ENCODE measurements around the gene CLN6.
"Not testable (repeated sequence)": the region's sequence is repeated elsewhere in the genome, so short reads cannot be mapped to it uniquely, and the experiment has no call there.

The CLN6 gene

GRCh38 chr15:68249058-68249713, 19.7 kb upstream of the CLN6 start:
- Histone ChIP-seq H3K27me3 (ENCODE audit: insufficient read depth, low read length) (no peaks in the 10 kb centered on the region), H3K36me3 (ENCODE audit: insufficient read depth, low read depth, low read length) (no peaks in the 10 kb centered on the region), H3K27ac (ENCODE audit: low read length) (no peak overlapping the region), H3K4me1 (ENCODE audit: insufficient read depth, low read length) (no peaks in the 10 kb centered on the region), H3K4me3 (ENCODE audit: low read length) (no peak overlapping the region), H3K9ac (ENCODE audit: low read depth, low read length) (no peak overlapping the region), H3K9me3 (ENCODE audit: insufficient read depth, low read depth, low read length) (peaks cover 5% of the 10 kb centered on the region)

GRCh38 chr15:68244235-68244634, 14.7 kb upstream of the CLN6 start:
- Histone ChIP-seq H3K9ac (ENCODE audit: low read depth, low read length) (no peak overlapping the region), H3K4me3 (ENCODE audit: low read length) (no peak overlapping the region), H3K9me3 (ENCODE audit: insufficient read depth, low read depth, low read length) (peaks cover 7% of the 10 kb centered on the region), H3K27ac (ENCODE audit: low read length) (no peak overlapping the region), H3K27me3 (ENCODE audit: insufficient read depth, low read length) (no peaks in the 10 kb centered on the region), H3K36me3 (ENCODE audit: insufficient read depth, low read depth, low read length) (no peaks in the 10 kb centered on the region), H3K4me1 (ENCODE audit: insufficient read depth, low read length) (no peaks in the 10 kb centered on the region)

GRCh38 chr15:68241088-68241935, 11.8 kb upstream of the CLN6 start:
- H3K4me3 ChIP-seq (ENCODE audit: low read length) = no peak overlapping the region
- H3K4me1 ChIP-seq (ENCODE audit: insufficient read depth, low read length) = no peaks in the 10 kb centered on the region
- no peak overlapping the region for H3K27ac ChIP-seq (ENCODE audit: low read length)
- no peak overlapping the region for H3K9ac ChIP-seq (ENCODE audit: low read depth, low read length)
- peaks cover 7% of the 10 kb centered on the region for H3K9me3 ChIP-seq (ENCODE audit: insufficient read depth, low read depth, low read length)
- H3K36me3 ChIP-seq (ENCODE audit: insufficient read depth, low read depth, low read length) = no peaks in the 10 kb centered on the region
- H3K27me3 ChIP-seq (ENCODE audit: insufficient read depth, low read length) = no peaks in the 10 kb centered on the region

- Histone ChIP-seq H3K4me3 (ENCODE audit: low read length) (no peak overlapping the region), H3K36me3 (ENCODE audit: insufficient read depth, low read depth, low read length) (no peaks in the 10 kb centered on the region), H3K9me3 (ENCODE audit: insufficient read depth, low read depth, low read length) (0 out of 2 replicates have a peak, but pooled peaks cover under 1% of the 10 kb centered on the region), H3K27ac (ENCODE audit: low read length) (no peak overlapping the region), H3K4me1 (ENCODE audit: insufficient read depth, low read length) (no peaks in the 10 kb centered on the region), H3K9ac (ENCODE audit: low read depth, low read length) (no peak overlapping the region), H3K27me3 (ENCODE audit: insufficient read depth, low read length) (no peaks in the 10 kb centered on the region)
Observed at GRCh38 chr15:68239025-68239424, 9.5 kb upstream of the CLN6 start.

GRCh38 chr15:68235022-68235421, 5.5 kb upstream of the CLN6 start:
- H3K27me3 ChIP-seq (ENCODE audit: insufficient read depth, low read length) = no peaks in the 10 kb centered on the region; the same call in 1 of the 2 replicates
- no peak overlapping the region for H3K9ac ChIP-seq (ENCODE audit: low read depth, low read length)
- no peak overlapping the region for H3K4me3 ChIP-seq (ENCODE audit: low read length)
- no peaks in the 10 kb centered on the region for H3K4me1 ChIP-seq (ENCODE audit: insufficient read depth, low read length)
- no peaks in the 10 kb centered on the region for H3K36me3 ChIP-seq (ENCODE audit: insufficient read depth, low read depth, low read length)
- H3K27ac ChIP-seq (ENCODE audit: low read length) = no peak overlapping the region
- no peaks in the 10 kb centered on the region for H3K9me3 ChIP-seq (ENCODE audit: insufficient read depth, low read depth, low read length)

GRCh38 chr15:68234520-68234919, 5.0 kb upstream of the CLN6 start:
- not testable (repeated sequence) for H3K4me3 ChIP-seq (ENCODE audit: low read length); H3K27ac ChIP-seq (ENCODE audit: low read length); H3K36me3 ChIP-seq (ENCODE audit: insufficient read depth, low read depth, low read length); H3K9ac ChIP-seq (ENCODE audit: low read depth, low read length); H3K9me3 ChIP-seq (ENCODE audit: insufficient read depth, low read depth, low read length); H3K27me3 ChIP-seq (ENCODE audit: insufficient read depth, low read length); H3K4me1 ChIP-seq (ENCODE audit: insufficient read depth, low read length)

- Histone ChIP-seq H3K4me1 (ENCODE audit: insufficient read depth, low read length) (no peaks in the 10 kb centered on the region), H3K27me3 (ENCODE audit: insufficient read depth, low read length) (no peaks in the 10 kb centered on the region; the same call in 1 of the 2 replicates), H3K27ac (ENCODE audit: low read length) (no peak overlapping the region), H3K4me3 (ENCODE audit: low read length) (no peak overlapping the region), H3K9me3 (ENCODE audit: insufficient read depth, low read depth, low read length) (no peaks in the 10 kb centered on the region), H3K36me3 (ENCODE audit: insufficient read depth, low read depth, low read length) (no peaks in the 10 kb centered on the region), H3K9ac (ENCODE audit: low read depth, low read length) (no peak overlapping the region)
Observed at GRCh38 chr15:68234060-68234459, 4.5 kb upstream of the CLN6 start.

GRCh38 chr15:68232937-68233336, 3.4 kb upstream of the CLN6 start:
- H3K36me3 ChIP-seq (ENCODE audit: insufficient read depth, low read depth, low read length) = no peaks in the 10 kb centered on the region
- no peak overlapping the region for H3K27ac ChIP-seq (ENCODE audit: low read length)
- no peak overlapping the region for H3K4me3 ChIP-seq (ENCODE audit: low read length)
- H3K9ac ChIP-seq (ENCODE audit: low read depth, low read length) = no peak overlapping the region
- no peaks in the 10 kb centered on the region; the same call in 1 of the 2 replicates for H3K27me3 ChIP-seq (ENCODE audit: insufficient read depth, low read length)
- H3K4me1 ChIP-seq (ENCODE audit: insufficient read depth, low read length) = peaks cover 7% of the 10 kb centered on the region
- H3K9me3 ChIP-seq (ENCODE audit: insufficient read depth, low read depth, low read length) = no peaks in the 10 kb centered on the region

- H3K4me3 ChIP-seq (ENCODE audit: low read length) = no peak overlapping the region
- no peaks in the 10 kb centered on the region; the same call in 1 of the 2 replicates for H3K27me3 ChIP-seq (ENCODE audit: insufficient read depth, low read length)
- H3K9ac ChIP-seq (ENCODE audit: low read depth, low read length) = no peak overlapping the region
- H3K4me1 ChIP-seq (ENCODE audit: insufficient read depth, low read length) = peaks cover 11% of the 10 kb centered on the region
- H3K27ac ChIP-seq (ENCODE audit: low read length) = no peak overlapping the region
- no peaks in the 10 kb centered on the region for H3K9me3 ChIP-seq (ENCODE audit: insufficient read depth, low read depth, low read length)
- no peaks in the 10 kb centered on the region for H3K36me3 ChIP-seq (ENCODE audit: insufficient read depth, low read depth, low read length)
Observed at GRCh38 chr15:68232449-68232848, 2.9 kb upstream of the CLN6 start.

- H3K4me1 ChIP-seq (ENCODE audit: insufficient read depth, low read length) = peaks cover 11% of the 10 kb centered on the region
- no peak overlapping the region for H3K9ac ChIP-seq (ENCODE audit: low read depth, low read length)
- H3K36me3 ChIP-seq (ENCODE audit: insufficient read depth, low read depth, low read length) = no peaks in the 10 kb centered on the region
- H3K27ac ChIP-seq (ENCODE audit: low read length) = no peak overlapping the region
- no peak overlapping the region for H3K4me3 ChIP-seq (ENCODE audit: low read length)
- H3K27me3 ChIP-seq (ENCODE audit: insufficient read depth, low read length) = no peaks in the 10 kb centered on the region; the same call in 1 of the 2 replicates
- no peaks in the 10 kb centered on the region for H3K9me3 ChIP-seq (ENCODE audit: insufficient read depth, low read depth, low read length)
Observed at GRCh38 chr15:68231102-68231818, 1.7 kb upstream of the CLN6 start.

- H3K27ac ChIP-seq (ENCODE audit: low read length) = no peak overlapping the region
- no peaks in the 10 kb centered on the region for H3K9me3 ChIP-seq (ENCODE audit: insufficient read depth, low read depth, low read length)
- no peaks in the 10 kb centered on the region for H3K36me3 ChIP-seq (ENCODE audit: insufficient read depth, low read depth, low read length)
- H3K9ac ChIP-seq (ENCODE audit: low read depth, low read length) = peak overlapping the region; percentile 73; the same call in 1 of the 2 replicates
- H3K4me3 ChIP-seq (ENCODE audit: low read length) = peak overlapping the region; percentile 88
- no peaks in the 10 kb centered on the region; the same call in 1 of the 2 replicates for H3K27me3 ChIP-seq (ENCODE audit: insufficient read depth, low read length)
- H3K4me1 ChIP-seq (ENCODE audit: insufficient read depth, low read length) = peaks cover 11% of the 10 kb centered on the region
Observed at GRCh38 chr15:68230157-68231100, 901 bp upstream of the CLN6 start.

Data from iPS-20b (cell line).